Frontal cortex (tissue), 4 donors: ENCODE measurements around the gene SLC15A4. TPM values are rescaled to one million over a fixed set of nuclear protein-coding genes. Genes with fewer than 3 reads are reported as not detected.
A peak's percentile ranks its signal among the peaks of the same experiment; 100 is the strongest.
"Not testable (repeated sequence)": the region's sequence is repeated elsewhere in the genome, so short reads cannot be mapped to it uniquely, and the experiment has no call there.

Source experiments
- DNase-seq, 2 donors: peaks; one replicate each; pipeline ENCODE4 v3.0.0; 2012; ENCODE audit warnings: low spot score in 2 of 2
- FAIRE-seq: peaks from 2 replicates; lab custom pipeline; 2012; peaks lifted over from hg19 to GRCh38; lab: Jason Lieb, UNC
- total RNA-seq: library from RNA; depleted of rRNA; stranded (reverse); fragments of >200 nt; gene quantifications from one replicate; pipeline ENCODE4 v1.2.3, GENCODE V29; 2014
- donor health status: control.
- donor health status: control.
- donor health status: control.

SLC15A4 gene
- total RNA-seq = 23.6 TPM

GRCh38 chr12:128823916-128824839 lies at the start of gene SLC15A4:
Gene SLC15A4, minus strand, starts transcription at chr12:128823958. Its CDS starts 15 bp downstream, at chr12:128823943.
- FAIRE-seq = no peak
- peak; percentile 96 to 99 for DNase-seq

GRCh38 chr12:128872303-128872702 lies 48.5 kb upstream of the SLC15A4 start:
- FAIRE-seq = no peak
- no peak for DNase-seq

DNA sequence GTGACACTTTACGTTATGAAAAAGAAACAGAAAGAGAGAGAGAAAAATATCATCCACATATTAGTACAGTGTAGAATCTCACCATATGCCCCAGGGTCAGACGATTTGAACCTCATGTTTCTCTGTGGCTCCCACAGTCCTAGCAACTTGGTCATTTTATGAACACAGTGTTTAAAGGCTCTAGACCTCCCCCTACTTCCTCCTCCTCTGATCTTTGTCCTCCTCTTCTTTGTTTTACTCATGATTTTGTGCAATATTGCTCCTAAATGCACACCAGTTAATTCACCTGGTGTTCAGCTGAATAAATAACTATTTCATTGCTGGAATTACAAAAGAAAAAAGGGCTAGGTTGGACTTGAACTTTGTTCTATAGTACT lies 47.7 kb upstream of the SLC15A4 start:
- FAIRE-seq = no peak
- DNase-seq = no peak

- DNase-seq (no peak), FAIRE-seq (no peak)
These were observed 43.7 kb upstream of the SLC15A4 start for GRCh38 chr12:128867466-128867865.

- DNase-seq = peak in 1 of 2 donors; percentile 31
- FAIRE-seq = no peak
These were observed 40.9 kb upstream of the SLC15A4 start for GRCh38 chr12:128864516-128865186.

GRCh38 chr12:128863957-128864356 lies 40.2 kb upstream of the SLC15A4 start:
- no peak for FAIRE-seq
- no peak for DNase-seq

DNA sequence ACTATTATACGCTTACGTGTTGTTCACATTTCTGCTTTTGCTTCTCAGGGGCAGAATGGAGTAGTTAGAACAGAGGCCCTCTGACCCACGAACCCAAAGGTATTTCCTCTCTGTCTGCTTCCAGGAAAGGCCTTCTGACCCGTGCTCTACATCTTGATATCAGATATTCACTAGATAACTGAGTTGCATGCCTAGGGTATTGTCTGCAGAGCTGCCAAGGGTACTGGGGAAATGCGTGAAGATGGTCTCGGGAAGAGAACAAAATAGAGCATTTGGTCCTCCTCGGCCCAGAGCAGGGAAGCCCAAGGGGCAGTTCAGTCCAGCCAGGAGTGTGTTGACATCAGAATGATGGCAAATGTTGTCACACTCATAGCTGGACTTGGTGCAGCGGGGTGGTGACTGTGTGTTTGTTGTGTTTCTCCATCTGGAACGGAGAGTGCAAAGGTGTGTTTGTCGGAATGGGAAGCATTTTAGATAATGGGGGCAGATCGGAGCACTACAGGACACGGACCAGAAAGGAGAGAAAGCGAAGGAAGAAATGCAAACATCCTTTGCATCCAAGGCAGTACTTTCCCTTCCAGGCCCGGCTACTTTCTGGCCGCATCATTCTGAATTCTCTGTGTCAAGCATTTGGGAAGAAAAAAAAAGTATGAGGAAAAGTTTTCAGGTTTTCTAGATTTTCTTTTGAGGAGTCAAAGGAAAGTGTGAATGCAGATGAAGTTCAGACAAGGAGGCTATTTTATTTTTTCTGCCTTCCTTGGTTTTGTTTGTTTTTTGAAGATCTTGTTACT lies 37.7 kb upstream of the SLC15A4 start:
- no peak for FAIRE-seq

DNA sequence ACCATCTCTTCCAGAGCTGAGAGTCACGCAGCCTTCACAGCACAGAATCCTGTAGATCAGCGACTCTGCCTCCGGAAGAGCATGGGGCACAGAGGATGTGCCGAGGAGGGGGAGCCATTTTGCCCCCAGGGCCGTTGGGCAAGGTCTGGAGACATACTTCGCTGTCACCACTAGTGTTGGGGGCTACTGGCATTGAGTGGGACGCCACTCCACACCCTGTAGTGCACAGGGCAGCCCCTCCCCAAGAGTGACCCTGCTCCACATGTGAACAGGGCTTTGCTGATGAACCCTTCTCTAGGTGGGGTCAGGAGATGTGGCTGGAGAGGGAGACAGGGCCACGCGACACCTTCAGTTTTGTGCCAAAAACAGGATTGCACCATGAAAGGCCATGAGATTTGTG lies 35.6 kb upstream of the SLC15A4 start:
- DNase-seq (no peak), FAIRE-seq (no peak)

More for the DNA sequence above, 37.7 kb upstream of the SLC15A4 start:
- no peak for DNase-seq

- DNase-seq (no peak), FAIRE-seq (no peak)
These were observed 33.5 kb upstream of the SLC15A4 start for GRCh38 chr12:128857133-128857763.

DNA sequence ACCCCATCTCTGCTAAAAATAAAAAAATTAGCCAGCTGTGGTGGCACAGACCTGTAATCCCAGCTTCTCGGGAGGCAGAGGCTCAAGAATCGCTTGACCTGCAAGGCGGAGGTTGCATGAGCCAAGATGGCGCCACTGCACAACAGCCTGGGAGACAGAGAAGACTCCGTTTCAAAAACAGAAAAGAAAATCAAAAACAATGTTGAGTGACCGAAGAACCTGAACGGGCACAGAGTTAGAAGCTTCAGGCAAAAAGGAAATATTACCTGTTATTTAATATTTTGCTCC lies 33.0 kb upstream of the SLC15A4 start:
- FAIRE-seq (no peak), DNase-seq (no peak)

GRCh38 chr12:128856035-128856790 lies 32.5 kb upstream of the SLC15A4 start:
- FAIRE-seq = no peak
- DNase-seq = no peak

DNA sequence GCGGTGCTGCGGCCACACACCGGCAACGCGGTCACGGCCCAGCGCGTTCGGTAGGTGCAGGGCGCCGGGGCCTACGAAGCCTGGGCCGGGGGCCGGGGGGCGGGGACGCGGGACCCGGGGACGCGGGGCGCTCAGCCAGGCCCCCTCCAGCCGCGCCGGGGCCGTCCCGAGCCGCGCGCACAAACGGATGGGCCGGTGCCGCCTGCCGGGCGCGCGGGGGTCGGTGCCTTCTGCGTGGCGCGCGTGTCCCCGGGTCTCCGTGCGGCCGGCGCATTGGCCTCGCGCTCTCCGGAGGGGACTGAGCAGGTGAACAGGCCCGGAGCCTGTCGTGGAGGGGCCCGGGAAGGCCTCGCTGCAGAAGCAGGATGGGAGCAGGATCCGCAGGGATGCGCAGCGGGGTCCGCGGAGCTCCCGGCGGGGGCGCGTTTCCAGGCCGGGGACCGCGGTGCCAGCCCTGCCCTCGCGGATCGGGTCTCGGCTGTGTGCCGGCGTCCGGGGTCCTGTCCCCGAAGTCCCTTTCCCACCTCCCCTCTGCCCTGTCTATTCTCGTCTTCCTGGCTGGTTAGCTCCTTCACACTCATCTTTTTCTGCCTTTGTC lies 29.9 kb upstream of the SLC15A4 start:
- FAIRE-seq = no peak

GRCh38 chr12:128852885-128853599 lies 29.3 kb upstream of the SLC15A4 start, which contains the start of gene GLT1D1:
Gene GLT1D1, plus strand, starts transcription at chr12:128853478. Its CDS starts 104 bp downstream, at chr12:128853582.
- FAIRE-seq (no peak), DNase-seq (no peak)

More for the DNA sequence above, 29.9 kb upstream of the SLC15A4 start:
- DNase-seq = peak in 1 of 2 donors; percentile 43

DNA sequence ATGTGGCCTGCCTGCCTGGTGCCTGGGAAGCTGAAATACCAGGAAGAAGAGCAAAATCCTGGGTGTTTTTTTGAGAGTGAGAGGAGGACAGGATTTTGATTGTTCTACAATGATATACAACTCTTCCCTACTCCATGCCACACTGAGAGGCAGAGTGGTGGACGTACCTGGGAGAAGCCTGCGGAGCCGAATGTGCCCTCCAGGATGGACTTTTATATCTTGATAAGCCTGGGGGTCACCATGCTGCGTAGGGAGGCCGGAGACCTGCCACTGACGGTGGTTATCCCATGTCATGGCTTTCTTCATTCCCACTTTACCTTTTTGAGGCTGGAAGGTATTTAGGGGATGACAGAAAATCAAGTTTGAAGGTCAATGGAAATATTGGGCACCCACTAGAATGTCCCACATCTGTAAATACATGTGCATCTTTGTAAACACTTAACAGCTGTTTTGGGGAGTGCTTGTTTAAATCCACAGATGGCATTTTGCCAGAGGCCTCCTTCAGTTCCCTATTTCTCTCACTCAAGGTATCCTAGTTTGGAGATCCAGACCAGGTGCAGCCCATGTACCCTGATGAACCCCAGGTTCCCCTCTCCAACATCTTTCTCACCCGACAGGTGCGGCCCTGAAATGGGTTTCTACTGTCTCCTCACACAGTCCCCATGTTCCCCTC lies 28.4 kb upstream of the SLC15A4 start:
- FAIRE-seq = no peak

DNA sequence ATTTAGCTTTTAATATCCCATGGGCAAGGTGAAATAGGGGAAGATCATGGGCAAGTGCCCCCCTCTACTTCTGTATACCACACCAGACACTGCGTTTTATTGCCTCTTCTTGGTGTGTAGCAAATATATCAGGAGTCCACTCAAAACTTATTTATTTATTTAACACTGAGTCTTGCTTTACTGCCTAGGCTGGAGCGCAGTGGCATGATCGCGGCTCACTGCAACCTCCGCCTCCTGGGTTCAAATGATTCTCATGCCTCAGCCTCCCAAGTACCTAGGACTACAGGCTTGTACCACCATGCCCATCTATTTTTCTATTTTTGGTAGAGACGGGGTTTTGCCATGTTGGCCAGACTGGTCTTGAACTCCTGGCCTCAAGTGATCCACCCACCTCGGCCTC lies 27.7 kb upstream of the SLC15A4 start:
- not testable (repeated sequence) for FAIRE-seq

More for the DNA sequence above, 28.4 kb upstream of the SLC15A4 start:
- no peak for DNase-seq

GRCh38 chr12:128850400-128850799 lies 26.6 kb upstream of the SLC15A4 start:
- FAIRE-seq = no peak

More for the DNA sequence above, 27.7 kb upstream of the SLC15A4 start:
- DNase-seq = not testable (repeated sequence)

DNA sequence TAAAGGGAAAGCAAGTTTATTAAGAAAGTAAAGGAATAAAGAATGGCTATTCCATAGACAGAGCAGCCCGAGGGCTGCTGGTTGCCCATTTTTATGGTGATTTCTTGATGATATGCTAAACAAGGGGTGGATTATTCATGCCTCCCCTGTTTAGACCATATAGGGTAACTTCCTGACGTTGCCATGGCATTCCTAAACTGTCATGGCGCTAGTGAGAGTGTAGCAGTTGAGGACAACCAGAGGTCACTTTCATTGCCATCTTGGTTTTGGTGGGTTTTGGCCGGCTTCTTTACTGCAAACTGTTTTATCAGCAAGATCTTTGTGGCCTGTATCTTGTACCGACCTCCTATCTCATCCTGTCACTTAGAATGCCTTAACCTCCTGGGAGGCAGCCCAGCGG lies 26.0 kb upstream of the SLC15A4 start:
- FAIRE-seq, DNase-seq: not testable (repeated sequence)

More at GRCh38 chr12:128850400-128850799, 26.6 kb upstream of the SLC15A4 start:
- DNase-seq = no peak
